ENCODE data around the gene PRDM16. TPM values are rescaled to one million over a fixed set of nuclear protein-coding genes. Genes with fewer than 3 reads are reported as not detected.

PRDM16 gene
- total RNA-seq, 1 donor from 2014 or later: 0.79 TPM

DNA sequence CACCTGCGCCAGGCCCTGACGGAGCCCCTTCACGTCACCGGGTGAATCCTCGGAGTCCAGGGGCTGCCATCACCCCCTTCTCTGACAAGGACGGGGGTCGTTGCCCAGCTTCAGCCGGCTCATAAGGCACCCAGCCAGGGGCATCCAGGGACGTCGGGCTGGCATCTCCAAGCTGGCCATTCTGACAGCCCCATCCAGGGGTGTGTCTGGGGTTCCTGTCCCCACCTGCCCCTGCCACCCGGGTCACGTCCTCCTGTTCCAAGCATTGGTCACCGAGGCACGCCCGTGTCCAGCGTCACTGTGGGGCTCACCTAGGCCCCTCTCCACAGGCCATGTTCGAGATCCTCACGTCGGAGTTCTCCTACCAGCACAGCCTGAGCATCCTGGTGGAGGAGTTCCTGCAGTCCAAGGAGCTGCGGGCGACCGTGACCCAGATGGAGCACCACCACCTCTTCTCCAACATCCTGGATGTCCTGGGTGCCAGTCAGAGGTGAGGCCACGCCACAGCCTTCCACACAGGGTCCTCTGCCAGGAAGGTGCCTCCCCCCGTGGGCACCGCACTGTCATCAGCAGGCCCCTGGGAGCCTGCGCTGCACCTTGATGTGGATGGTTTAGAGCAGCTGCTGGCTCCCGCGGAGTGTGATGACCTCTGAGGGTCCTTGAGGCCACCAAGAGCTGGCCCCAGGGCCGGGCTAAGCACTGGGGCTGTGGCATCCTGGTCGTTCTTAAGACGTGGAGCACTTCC lies 400.3 kb downstream of the PRDM16 start:
- no peak overlapping the region for H3K4me3 ChIP-seq (ENCODE audit: low read depth, low read length)
- FAIRE-seq: no peak
- H3K36me3 ChIP-seq (ENCODE audit: control insufficient read depth, insufficient read depth, low read length): peaks cover 3% of the 10 kb centered on the region
- H3K27me3 ChIP-seq (ENCODE audit: control insufficient read depth, insufficient read depth, low read length): no peaks in the 10 kb centered on the region
- TF ChIP-seq, protein P1, sequence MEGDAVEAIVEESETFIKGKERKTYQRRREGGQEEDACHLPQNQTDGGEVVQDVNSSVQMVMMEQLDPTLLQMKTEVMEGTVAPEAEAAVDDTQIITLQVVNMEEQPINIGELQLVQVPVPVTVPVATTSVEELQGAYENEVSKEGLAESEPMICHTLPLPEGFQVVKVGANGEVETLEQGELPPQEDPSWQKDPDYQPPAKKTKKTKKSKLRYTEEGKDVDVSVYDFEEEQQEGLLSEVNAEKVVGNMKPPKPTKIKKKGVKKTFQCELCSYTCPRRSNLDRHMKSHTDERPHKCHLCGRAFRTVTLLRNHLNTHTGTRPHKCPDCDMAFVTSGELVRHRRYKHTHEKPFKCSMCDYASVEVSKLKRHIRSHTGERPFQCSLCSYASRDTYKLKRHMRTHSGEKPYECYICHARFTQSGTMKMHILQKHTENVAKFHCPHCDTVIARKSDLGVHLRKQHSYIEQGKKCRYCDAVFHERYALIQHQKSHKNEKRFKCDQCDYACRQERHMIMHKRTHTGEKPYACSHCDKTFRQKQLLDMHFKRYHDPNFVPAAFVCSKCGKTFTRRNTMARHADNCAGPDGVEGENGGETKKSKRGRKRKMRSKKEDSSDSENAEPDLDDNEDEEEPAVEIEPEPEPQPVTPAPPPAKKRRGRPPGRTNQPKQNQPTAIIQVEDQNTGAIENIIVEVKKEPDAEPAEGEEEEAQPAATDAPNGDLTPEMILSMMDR (IDR thresholded peaks at IDR 0.05; ENCODE audit: insufficient read depth, low read length, severe bottlenecking): no peak
- DNase-seq (ENCODE audit: low read depth): no peak

DNA sequence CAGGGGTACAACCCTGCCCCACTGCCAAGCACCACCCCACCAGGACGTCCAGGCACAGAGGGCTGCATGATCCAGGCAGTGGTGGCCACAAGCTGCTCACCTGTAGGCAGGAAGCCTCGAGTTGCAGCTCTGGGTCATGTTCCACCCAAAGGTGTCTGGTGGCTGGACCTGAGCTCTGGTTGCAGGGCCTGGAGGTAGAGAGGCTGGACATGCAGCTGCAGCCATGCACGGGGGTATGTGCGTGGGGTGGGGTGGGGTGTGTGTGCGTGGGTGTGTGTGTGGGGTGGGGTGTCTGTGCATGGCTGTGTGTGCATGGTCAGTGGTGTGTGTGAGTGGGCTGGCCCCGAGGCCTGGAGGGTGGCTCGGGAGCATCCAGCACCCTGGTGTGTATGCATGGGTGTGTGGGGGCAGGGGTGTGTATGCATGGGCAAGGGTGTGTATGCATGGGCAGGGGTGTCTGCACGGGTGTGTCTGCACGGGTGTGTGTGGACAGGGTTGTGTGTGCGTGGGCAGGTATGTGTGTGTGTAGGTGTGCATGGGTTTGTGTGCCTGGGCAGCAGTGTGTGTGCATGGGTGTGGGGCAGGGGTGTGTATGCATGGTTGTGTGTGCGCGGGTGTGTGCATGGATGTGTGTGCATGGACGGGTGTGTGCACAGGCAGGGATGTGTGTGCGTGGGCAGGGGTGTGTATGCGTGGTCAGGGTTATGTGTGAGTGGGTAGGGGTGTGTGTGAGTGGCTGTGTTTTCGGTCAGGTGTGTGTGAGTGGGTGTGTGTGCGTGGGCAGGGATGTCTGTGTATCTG lies 401.0 kb downstream of the PRDM16 start:
- FAIRE-seq: peak; percentile 62
- H3K4me3 ChIP-seq (ENCODE audit: low read depth, low read length): no peak overlapping the region
- peaks cover 3% of the 10 kb centered on the region for H3K36me3 ChIP-seq (ENCODE audit: control insufficient read depth, insufficient read depth, low read length)
- TF ChIP-seq, protein P1 (IDR thresholded peaks at IDR 0.05; ENCODE audit: insufficient read depth, low read length, severe bottlenecking): no peak
- DNase-seq (ENCODE audit: low read depth): no peak
- no peaks in the 10 kb centered on the region for H3K27me3 ChIP-seq (ENCODE audit: control insufficient read depth, insufficient read depth, low read length)

- TF ChIP-seq, protein P1 (IDR thresholded peaks at IDR 0.05; ENCODE audit: insufficient read depth, low read length, severe bottlenecking): no peak
- Histone ChIP-seq H3K36me3 (ENCODE audit: control insufficient read depth, insufficient read depth, low read length) (peaks cover 3% of the 10 kb centered on the region), H3K27me3 (ENCODE audit: control insufficient read depth, insufficient read depth, low read length) (no peaks in the 10 kb centered on the region), H3K4me3 (ENCODE audit: low read depth, low read length) (no peak overlapping the region)
- DNase-seq (ENCODE audit: low read depth) (no peak), FAIRE-seq (no peak)
Observed at GRCh38 chr1:3470650-3471355, 401.8 kb downstream of the PRDM16 start.

DNA sequence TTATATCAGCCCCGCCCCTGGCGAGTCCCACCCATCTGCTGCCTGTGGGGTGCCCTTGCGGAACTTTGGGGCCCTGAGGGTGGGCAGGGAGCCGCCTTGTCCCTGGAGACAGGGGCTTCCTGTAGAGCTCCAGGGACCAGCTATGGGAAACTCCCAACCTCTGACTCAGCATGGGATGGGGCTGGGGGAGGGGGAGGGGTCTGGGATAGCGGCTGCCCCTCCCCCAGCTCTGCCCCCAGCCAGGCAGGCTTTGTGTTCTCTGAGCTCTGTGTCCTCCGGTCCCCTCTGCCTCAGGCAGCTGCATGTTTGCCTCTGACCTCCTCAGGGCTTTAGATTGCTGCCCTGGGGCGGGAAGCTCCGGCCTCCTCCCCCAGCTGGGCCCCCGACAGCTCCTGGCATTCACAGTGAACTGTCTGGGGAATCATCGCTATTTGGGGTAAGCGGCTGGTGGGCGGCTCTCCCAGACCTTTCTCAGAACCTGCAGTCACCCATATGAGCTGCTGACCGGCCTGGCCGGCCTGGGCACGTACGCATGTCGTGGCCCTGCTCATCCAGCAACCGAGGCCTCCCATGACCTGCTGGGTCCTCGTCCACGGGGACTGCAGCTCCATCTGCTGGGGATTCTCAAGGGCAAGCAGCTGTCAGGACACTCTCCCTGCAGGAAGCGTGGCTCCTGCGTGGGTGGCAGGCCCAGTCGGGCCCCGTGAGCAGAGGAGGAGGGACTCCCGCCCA lies 402.5 kb downstream of the PRDM16 start:
- TF ChIP-seq, protein P1 (IDR thresholded peaks at IDR 0.05; ENCODE audit: insufficient read depth, low read length, severe bottlenecking): peak; percentile 70
- Histone ChIP-seq H3K27me3 (ENCODE audit: control insufficient read depth, insufficient read depth, low read length) (no peaks in the 10 kb centered on the region), H3K4me3 (ENCODE audit: low read depth, low read length) (no peak overlapping the region), H3K36me3 (ENCODE audit: control insufficient read depth, insufficient read depth, low read length) (peaks cover 8% of the 10 kb centered on the region)
- FAIRE-seq (no peak), DNase-seq (ENCODE audit: low read depth) (peak; percentile 51)

GRCh38 chr1:3472088-3472850 lies 403.3 kb downstream of the PRDM16 start:
- DNase-seq (ENCODE audit: low read depth) (no peak), FAIRE-seq (no peak)
- TF ChIP-seq, protein P1 (IDR thresholded peaks at IDR 0.05; ENCODE audit: insufficient read depth, low read length, severe bottlenecking): no peak
- Histone ChIP-seq H3K36me3 (ENCODE audit: control insufficient read depth, insufficient read depth, low read length) (peaks cover 8% of the 10 kb centered on the region), H3K4me3 (ENCODE audit: low read depth, low read length) (no peak overlapping the region), H3K27me3 (ENCODE audit: control insufficient read depth, insufficient read depth, low read length) (no peaks in the 10 kb centered on the region)

Measured in bronchial epithelial cell (primary cell).